WTC11 (cell line): ENCODE results near the gene TBKBP1. TPM values are rescaled to one million over a fixed set of nuclear protein-coding genes. Genes with fewer than 3 reads are reported as not detected.

Experiments
- ATAC-seq: fragments of 200-7000 bp; cut with Tn5 transposase; 2 replicates; pipeline ENCODE4 v1.10.0; 2021; ENCODE audit warnings: mild to moderate bottlenecking, moderate library complexity
- CTCF ChIA-PET: fragments of 300-600 bp; sonication (Branson Sonifier 250); formaldehyde crosslinking; loops from one replicate; lab custom pipeline; 2021; ENCODE audit warnings: antibody characterized with exemption; lab: Charles Lee
- POLR2A ChIA-PET: fragments of 350-600 bp; sonication (Branson Sonifier 250); formaldehyde crosslinking; loops from one replicate; lab custom pipeline; 2021; ENCODE audit warnings: antibody characterized with exemption; lab: Charles Lee
- DNase-seq: peaks from one replicate; pipeline ENCODE4 v3.0.0; 2021; ENCODE audit warnings: low spot score
- H3K27ac Mint-ChIP-seq: 2 replicates; pipeline ENCODE4 v1.8.0; 2021; ENCODE audit warnings: mixed read lengths
- H3K27me3 Mint-ChIP-seq: 2 replicates; pipeline ENCODE4 v1.8.0; 2021; ENCODE audit warnings: low read depth, mild to moderate bottlenecking, moderate library complexity, mixed read lengths
- H3K36me3 Mint-ChIP-seq: 2 replicates; pipeline ENCODE4 v1.8.0; 2021; ENCODE audit warnings: mixed read lengths
- H3K4me1 Mint-ChIP-seq: 2 replicates; pipeline ENCODE4 v1.8.0; 2022; ENCODE audit warnings: mixed read lengths
- H3K4me3 Mint-ChIP-seq: 2 replicates; pipeline ENCODE4 v1.8.0; 2021; ENCODE audit warnings: mild to moderate bottlenecking, moderate library complexity, mixed read lengths
- H3K9me3 Mint-ChIP-seq: 2 replicates; pipeline ENCODE4 v1.8.0; 2021; ENCODE audit warnings: mixed read lengths
- ARID4B ChIP-seq: sonication (generic); formaldehyde crosslinking; IDR thresholded peaks from 2 replicates; pipeline ENCODE4 v1.8.0; 2023; ENCODE audit warnings: missing genetic modification reagents, mild to moderate bottlenecking, borderline replicate concordance
- ATF3 ChIP-seq: sonication (generic); formaldehyde crosslinking; conservative IDR thresholded peaks from 2 replicates; pipeline ENCODE4 v1.8.1; 2022; ENCODE audit warnings: mild to moderate bottlenecking, missing genetic modification reagents
- EMX1 ChIP-seq: fragments of 250-450 bp; sonication (Bioruptor Pico); IDR thresholded peaks from 2 replicates; pipeline ENCODE4 v1.8.0; 2021; ENCODE audit warnings: mild to moderate bottlenecking
- ERG ChIP-seq: fragments of 250-450 bp; sonication (Bioruptor Pico); IDR thresholded peaks from 2 replicates; pipeline ENCODE4 v1.8.0; 2021; ENCODE audit warnings: mild to moderate bottlenecking
- FOXJ3 ChIP-seq: sonication (generic); formaldehyde crosslinking; IDR thresholded peaks from 2 replicates; pipeline ENCODE4 v1.9.0; 2021; ENCODE audit warnings: missing genetic modification reagents, mild to moderate bottlenecking, borderline replicate concordance
- HMGA2 ChIP-seq: fragments of 250-450 bp; sonication (Bioruptor Pico); IDR thresholded peaks from 2 replicates; pipeline ENCODE4 v1.4.0; 2021; ENCODE audit warnings: mild to moderate bottlenecking, moderate library complexity
- MAX ChIP-seq: sonication (generic); formaldehyde crosslinking; IDR thresholded peaks from 2 replicates; pipeline ENCODE4 v1.8.0; 2022; ENCODE audit warnings: mild to moderate bottlenecking, missing genetic modification reagents
- STAT6 ChIP-seq: sonication (generic); formaldehyde crosslinking; conservative IDR thresholded peaks from 2 replicates; pipeline ENCODE4 v1.8.1; 2023; ENCODE audit warnings: mild to moderate bottlenecking, low read depth, missing genetic modification reagents, moderate library complexity
- TCF7 ChIP-seq: sonication (generic); formaldehyde crosslinking; IDR thresholded peaks from 2 replicates; pipeline ENCODE4 v1.8.0; 2022; ENCODE audit warnings: mild to moderate bottlenecking, low read depth, missing genetic modification reagents, moderate library complexity
- TEAD1 ChIP-seq: sonication (generic); formaldehyde crosslinking; IDR thresholded peaks from 2 replicates; pipeline ENCODE4 v1.8.0; 2022; ENCODE audit warnings: mild to moderate bottlenecking, missing genetic modification reagents
- TEAD4 ChIP-seq: sonication (generic); formaldehyde crosslinking; IDR thresholded peaks from 2 replicates; pipeline ENCODE4 v1.8.0; 2022; ENCODE audit warnings: mild to moderate bottlenecking, missing genetic modification reagents
- ZNF281 ChIP-seq: sonication (generic); formaldehyde crosslinking; IDR thresholded peaks from 2 replicates; pipeline ENCODE4 v1.8.0; 2023; ENCODE audit warnings: mild to moderate bottlenecking, missing genetic modification reagents
- ZNF317 ChIP-seq: sonication (generic); formaldehyde crosslinking; IDR thresholded peaks from 2 replicates; pipeline ENCODE4 v1.8.1; 2023; ENCODE audit warnings: low read depth, mild to moderate bottlenecking, moderate library complexity, missing genetic modification reagents, borderline replicate concordance
- ZNF423 ChIP-seq: fragments of 250-450 bp; sonication (Bioruptor Pico); IDR thresholded peaks from 2 replicates; pipeline ENCODE4 v2.1.2; 2022; ENCODE audit warnings: mild to moderate bottlenecking, moderate library complexity
- ZNF532 ChIP-seq: fragments of 250-450 bp; sonication (Bioruptor Pico); IDR thresholded peaks from 2 replicates; pipeline ENCODE4 v1.9.0; 2021; ENCODE audit warnings: mild to moderate bottlenecking, borderline replicate concordance
- total RNA-seq: library from RNA; stranded (reverse); gene quantifications from 3 replicates; pipeline ENCODE4 v1.2.3, GENCODE V29; 2021

The TBKBP1 gene
- total RNA-seq, 1 experiment from 2014 or later: 17.4 TPM

GRCh38 chr17:47676199-47676472, 17.8 kb upstream of the TBKBP1 start (continued):
- no peak for TF ChIP-seq STAT6 (CRISPR knock-in tag)

- POLR2A ChIA-PET: interaction anchor here (0.6 to 1.4 kb wide), 5 partner anchors 11 to 39 kb away, joined by 3 to 6 read pairs (median 4); no protein-coding TSS in a partner anchor
- H3K4me1 Mint-ChIP-seq: no peaks in the 10 kb centered on the region
- no peak for DNase-seq
- TF ChIP-seq MAX (CRISPR knock-in tag): no peak
- TF ChIP-seq ATF3: no peak
- no peak for TF ChIP-seq FOXJ3 (CRISPR knock-in tag)
- no peak for TF ChIP-seq EMX1 (CRISPR knock-in tag)
- no peak for TF ChIP-seq ZNF281
- no peak for TF ChIP-seq ZNF532 (CRISPR knock-in tag)
- TF ChIP-seq ZNF317: no peak
- TF ChIP-seq ZNF423 (CRISPR knock-in tag): no peak
- TF ChIP-seq TEAD4 (CRISPR knock-in tag): no peak
- TF ChIP-seq HMGA2: no peak
- no peak for TF ChIP-seq TEAD1 (CRISPR knock-in tag)
- TF ChIP-seq, all 79 proteins: peak for 0
- no peaks in the 10 kb centered on the region for H3K27me3 Mint-ChIP-seq
- peaks cover 88% of the 10 kb centered on the region for H3K36me3 Mint-ChIP-seq
- CTCF ChIA-PET: interaction anchor here (0.7 to 2.1 kb wide), 4 partner anchors 13 to 273 kb away, joined by 3 to 6 read pairs (median 4); no protein-coding TSS in a partner anchor
- H3K9me3 Mint-ChIP-seq: no peaks in the 10 kb centered on the region
- no peak for ATAC-seq
- no peak overlapping the region for H3K27ac Mint-ChIP-seq
- no peak overlapping the region for H3K4me3 Mint-ChIP-seq
These were observed 17.3 kb upstream of the TBKBP1 start for GRCh38 chr17:47676510-47677165.

- H3K36me3 Mint-ChIP-seq: peaks cover 89% of the 10 kb centered on the region
- H3K27me3 Mint-ChIP-seq: no peaks in the 10 kb centered on the region
- no peak overlapping the region for H3K4me3 Mint-ChIP-seq
- ATAC-seq (no peak), DNase-seq (no peak)
- ChIA-PET CTCF (interaction anchor here (1.4 to 2.9 kb wide), 5 partner anchors 10 to 64 kb away, joined by 4 to 17 read pairs (median 5); partner anchors contain the start of gene TBX21), POLR2A (interaction anchor here (0.7 to 1.3 kb wide), 3 partner anchors 9 to 24 kb away, joined by 3 read pairs; no protein-coding TSS in a partner anchor)
- peak overlapping the region; percentile 1; the same call in 1 of the 2 replicates for H3K27ac Mint-ChIP-seq
- H3K9me3 Mint-ChIP-seq: no peaks in the 10 kb centered on the region
- TF ChIP-seq ARID4B (CRISPR knock-in tag) (no peak), EMX1 (CRISPR knock-in tag) (no peak), TCF7 (CRISPR knock-in tag) (no peak), ERG (CRISPR knock-in tag) (no peak)
- no peaks in the 10 kb centered on the region for H3K4me1 Mint-ChIP-seq
These were observed 15.8 kb upstream of the TBKBP1 start for GRCh38 chr17:47678196-47678595.
